NCI-H2029 treated with DMSO at 0.1 percent for 48 hours (cell line): ENCODE data around the gene SPIRE1.
A peak's percentile ranks its signal among the peaks of the same experiment; 100 is the strongest.
"Not testable (repeated sequence)": the region's sequence is repeated elsewhere in the genome, so short reads cannot be mapped to it uniquely, and the experiment has no call there.

Experiments
- DNase-seq: peaks from one replicate; lab custom pipeline; 2025; lab: John Stamatoyannopoulos, UW

Gene SPIRE1

DNA sequence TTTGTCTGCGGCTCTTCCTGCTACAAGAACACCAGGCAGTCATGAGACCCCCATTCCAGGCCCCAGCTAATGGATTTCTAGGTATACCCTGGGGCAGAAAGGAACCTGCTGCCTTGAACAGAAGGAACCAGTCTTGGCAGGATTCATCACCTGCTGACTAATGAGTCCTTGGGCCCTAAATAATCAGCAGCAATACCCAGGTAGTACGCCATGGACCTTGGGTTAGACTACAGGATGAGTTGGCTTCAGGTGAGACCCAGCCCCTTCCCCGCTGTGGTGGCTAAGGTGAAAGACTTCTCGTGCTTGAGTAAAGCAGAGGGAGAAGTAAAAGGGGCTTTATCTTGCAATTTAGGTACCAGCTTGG lies 105.0 kb downstream of the SPIRE1 start:
- DNase-seq = no peak

DNA sequence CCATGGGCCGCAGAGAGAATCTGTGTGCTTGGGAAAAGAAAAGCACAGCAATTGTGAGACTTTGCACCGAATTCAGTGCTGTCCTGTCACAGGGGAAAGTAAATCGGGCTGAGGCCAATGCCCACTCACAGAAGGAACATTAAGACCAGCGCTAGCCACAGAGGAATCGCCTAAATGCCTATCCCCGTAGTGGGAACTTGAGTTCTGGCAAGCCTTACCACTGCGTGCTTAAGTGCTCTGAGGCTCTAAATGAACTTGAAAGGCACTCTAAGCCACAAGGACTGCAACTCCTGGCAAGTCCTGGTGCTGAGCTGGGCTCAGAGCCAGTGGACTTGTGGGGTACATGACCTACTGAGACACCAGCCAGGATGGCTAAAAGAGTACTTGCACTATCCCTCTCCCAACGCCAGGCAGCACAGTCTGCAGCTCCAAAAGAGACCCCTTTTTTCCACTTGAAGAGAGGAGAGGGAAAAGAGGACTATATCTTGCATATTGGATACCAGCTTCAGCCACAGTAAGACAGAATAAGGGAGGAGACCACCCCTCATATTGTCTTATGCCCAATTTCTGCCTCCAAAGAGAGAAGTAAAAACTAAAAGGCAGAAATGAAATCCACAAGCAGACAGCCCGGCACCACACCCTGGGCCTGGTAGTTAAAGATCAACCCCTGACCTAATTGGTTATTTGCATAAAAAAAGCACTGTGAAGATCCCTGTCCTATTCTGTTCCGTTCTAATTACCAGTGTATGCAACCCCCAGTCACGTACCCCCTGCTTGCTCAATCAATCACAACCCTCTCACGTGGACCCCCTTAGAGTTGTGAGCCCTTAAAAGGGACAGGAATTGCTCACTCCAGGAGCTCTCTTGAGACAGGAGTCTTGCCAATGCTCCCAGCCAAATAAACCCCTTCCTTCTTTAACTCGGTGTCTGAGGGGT lies 105.7 kb downstream of the SPIRE1 start:
- peak; percentile 41 for DNase-seq

DNA sequence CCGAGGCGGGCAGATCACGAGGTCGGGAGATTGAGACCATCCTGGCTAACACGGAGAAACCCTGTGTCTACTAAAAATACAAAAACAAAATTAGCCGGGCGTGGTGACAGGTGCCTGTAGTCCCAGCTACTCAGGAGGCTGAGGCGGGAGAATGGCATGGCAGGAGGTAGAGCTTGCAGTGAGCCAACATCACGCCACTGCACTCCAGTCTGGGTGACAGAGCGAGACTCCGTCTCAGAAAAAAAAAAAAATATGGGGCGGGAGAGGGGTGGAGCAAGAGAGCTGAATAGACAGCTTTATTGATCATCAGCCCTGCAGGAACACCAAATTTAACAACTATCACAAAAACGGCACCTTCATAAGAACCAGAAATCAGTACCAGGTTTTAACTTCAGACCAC lies 106.4 kb downstream of the SPIRE1 start:
- not testable (repeated sequence) for DNase-seq

DNA sequence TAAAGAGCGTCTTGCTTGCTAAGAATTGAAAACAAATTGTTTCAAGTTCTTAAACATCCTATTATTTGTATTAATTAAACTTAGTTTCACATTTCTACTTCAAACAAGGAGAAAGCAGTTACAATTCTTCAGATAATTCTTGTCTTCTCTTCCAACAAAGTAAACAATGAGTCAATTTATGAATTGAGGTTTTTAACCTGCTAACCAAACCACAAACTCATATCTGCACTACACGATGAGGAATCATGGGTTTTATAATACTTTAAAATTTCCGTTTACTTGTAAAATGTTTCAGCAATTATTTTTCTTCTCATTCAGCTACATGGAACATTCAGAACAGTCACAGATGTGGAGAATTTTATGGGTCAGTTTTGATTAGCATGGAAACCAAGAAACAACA lies 114.2 kb downstream of the SPIRE1 start:
- DNase-seq = no peak

DNA sequence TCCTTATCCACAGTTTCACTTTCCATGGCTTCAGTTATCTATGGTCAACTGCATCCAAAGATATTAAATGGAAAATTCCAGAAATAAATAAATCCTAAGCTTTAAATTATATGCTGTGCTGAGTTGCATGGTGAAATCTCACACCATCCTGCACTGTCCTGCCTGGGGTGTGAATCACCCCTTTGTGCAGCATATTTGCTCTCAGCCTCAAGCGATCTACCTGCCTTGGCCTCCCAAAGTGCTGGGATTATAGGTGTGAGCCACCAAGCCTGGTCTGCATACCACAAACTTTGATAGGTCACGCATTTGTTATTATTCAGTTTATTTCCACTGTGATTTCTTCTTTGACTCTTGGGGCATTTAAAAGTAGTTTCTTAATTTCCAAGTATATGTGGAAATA lies 117.2 kb downstream of the SPIRE1 start:
- no peak for DNase-seq

DNA sequence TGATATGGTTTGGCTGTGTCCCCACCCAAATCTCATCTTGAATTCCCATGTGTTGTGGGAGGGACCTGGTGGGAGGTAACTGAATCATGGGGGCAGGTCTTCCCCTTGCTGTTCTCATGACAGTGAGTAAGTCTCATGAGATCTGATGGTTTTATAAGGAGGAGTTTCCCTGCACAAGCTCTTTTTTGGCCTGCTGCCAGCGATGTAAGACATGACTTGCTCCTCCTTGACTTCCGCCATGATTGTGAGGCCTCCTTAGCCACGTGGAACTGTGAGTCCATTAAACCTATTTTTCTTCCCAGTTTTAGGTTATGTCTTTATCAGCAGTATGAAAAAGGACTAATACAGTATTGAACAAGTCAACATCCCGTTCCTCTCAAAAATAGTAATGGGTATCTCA lies 118.7 kb downstream of the SPIRE1 start:
- DNase-seq = not testable (repeated sequence)

DNA sequence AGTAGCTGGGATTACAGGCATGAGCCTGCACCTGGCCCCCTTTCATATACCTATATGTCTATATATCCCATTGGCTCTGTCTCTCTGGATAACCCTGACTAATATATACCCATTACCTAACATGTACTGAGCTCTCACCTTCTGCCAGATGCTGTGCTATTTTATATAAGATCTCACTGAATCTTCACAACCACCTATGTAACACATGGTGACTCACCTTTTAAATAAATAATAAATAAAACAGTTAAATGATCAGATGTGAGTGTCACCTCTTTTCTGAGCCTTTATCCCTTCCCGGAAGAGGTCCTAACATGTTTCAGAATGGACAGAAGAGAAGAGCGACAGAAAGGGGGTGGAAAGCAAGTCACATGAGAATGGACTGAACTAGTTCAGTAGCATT lies 123.1 kb downstream of the SPIRE1 start:
- DNase-seq = no peak

DNA sequence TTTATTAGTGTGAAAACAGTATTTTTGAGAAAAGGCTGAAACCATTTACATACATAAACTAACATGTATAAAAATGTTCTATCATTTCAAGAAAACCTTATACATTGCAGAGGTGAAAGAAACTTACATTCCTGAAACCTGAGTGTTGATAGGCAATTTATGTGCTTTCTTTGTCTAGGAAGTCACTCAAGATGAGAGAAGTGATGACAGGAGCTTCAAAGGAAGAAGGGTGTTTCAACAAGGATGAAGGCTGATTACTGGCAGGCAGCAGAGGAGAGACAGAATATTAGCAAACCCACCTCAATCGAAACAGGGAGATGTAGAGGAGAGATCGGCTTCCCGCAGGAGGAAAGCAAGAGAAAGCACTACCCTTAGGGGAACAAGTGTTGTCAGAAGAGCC lies 125.2 kb downstream of the SPIRE1 start:
- DNase-seq = no peak

DNA sequence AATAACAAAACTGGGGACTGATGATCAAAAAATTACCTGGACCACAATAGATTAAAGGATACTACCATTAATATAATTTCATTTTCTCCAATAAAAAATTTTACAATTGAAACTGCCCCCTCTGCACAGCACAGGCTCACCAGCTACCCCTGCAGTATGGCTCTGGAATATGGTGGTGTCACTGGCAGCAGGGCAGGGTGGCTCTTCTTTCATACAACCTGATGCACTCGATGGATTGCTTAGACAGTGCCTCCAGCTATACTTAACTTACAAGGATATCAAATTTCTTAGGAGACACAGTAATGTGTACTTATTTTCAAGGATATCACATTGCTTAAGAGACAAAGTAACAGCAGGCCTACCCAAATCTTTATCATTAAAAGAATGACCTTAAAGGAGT lies 126.2 kb downstream of the SPIRE1 start:
- DNase-seq = no peak

DNA sequence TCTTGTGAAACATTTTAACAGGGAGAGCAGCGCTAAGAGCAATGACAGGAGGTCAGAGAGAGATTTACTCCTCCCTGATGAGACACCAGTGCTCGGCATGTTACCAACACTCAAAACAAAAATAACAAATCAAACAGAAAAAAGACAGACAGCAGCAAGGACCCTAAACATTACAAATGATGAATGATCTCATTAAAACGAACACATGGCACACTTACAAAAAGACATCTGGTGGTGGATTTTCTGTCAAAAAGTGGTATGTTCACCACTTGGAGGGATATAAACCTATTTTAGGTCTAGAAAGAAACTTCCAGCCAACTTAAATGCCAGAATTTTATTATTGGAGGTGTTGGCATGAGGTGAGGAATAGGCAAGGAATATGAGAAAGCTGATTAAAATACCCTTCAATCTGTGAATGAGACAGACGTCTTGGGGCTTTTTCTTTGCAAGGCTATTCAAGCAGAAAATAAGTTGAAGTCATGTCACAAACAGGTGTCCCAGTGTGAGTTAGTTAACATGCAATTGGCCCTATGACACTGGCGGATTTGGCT lies 137.4 kb downstream of the SPIRE1 start:
- no peak for DNase-seq

DNA sequence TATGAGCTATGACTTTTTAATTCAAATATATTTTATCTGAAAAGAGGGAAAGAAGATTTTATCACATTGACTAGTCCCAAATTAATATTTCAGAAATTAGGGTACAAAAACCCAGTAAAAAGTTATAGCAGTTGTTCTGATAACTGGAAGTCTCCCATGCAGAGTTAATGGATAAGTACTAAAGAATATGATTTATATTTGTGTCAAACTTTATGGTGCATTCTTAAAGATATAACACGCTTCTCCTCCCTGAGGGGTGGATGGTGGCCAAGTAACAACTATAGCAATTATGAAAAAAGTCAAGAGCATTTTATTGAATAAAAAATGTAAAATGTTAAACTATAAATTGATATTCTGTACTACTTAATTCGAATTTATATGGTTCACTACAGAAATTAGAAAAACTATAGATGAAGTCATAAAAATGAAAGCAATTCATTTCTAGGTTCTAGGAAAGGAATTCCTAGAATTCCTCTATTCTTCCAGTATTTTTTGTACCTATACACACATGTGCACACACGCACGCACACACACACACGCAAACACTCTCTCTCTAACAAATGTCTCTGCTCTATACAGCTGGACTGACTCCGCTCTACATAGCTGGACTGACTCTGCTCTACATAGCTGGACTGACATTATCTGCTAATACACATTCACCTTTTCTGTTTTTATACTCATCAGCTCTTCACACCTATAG lies 138.9 kb downstream of the SPIRE1 start:
- DNase-seq = no peak

DNA sequence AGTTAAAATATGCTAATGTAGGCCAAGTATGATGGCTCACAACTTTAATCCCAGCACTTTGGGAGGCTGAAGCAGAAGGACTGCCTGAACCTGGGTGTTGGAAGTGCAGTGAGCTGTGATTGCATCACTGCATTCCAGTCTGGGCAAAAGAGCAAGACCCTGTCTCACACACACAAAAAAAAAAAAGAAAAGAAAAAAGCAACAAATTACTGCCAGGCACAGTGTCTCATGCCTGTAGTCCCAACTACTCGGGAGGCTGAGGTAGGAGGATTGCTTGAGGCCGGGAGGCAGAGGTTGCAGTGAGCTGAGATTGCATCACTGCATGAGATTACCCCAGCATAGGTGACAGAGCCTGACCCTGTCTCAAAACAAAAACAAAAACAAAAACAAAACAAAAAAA lies 139.6 kb downstream of the SPIRE1 start:
- DNase-seq = no peak

DNA sequence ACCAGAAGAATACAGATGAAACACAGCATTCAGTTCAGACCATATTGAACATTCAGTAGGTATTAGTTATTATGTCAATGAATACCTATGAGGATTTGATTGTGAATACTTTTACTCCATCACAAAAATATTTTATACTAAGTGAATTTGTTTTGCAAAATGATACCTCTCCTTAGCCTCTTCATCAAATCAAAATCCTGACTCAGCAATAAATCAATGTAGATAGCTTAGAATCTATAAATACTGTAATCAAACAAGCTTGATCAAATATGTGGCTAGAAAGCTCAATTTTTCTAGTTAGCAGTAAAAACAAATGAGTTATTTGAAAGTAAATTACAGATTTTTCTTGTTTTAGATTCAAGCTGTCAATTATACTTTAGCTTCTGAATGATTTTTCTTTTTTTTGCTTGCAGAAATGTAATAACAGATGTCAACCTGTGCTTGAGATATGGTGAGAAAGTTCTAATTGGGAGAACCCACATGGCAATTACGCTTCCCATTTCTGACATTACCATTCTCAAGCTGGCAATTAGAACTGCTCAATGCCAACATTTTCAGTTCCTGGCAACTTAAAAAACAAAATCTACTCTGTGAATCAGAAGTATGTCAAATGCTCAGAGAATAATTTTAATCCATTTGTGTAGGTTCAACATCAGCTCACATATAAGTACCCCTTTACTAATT lies 140.6 kb downstream of the SPIRE1 start:
- no peak for DNase-seq

DNA sequence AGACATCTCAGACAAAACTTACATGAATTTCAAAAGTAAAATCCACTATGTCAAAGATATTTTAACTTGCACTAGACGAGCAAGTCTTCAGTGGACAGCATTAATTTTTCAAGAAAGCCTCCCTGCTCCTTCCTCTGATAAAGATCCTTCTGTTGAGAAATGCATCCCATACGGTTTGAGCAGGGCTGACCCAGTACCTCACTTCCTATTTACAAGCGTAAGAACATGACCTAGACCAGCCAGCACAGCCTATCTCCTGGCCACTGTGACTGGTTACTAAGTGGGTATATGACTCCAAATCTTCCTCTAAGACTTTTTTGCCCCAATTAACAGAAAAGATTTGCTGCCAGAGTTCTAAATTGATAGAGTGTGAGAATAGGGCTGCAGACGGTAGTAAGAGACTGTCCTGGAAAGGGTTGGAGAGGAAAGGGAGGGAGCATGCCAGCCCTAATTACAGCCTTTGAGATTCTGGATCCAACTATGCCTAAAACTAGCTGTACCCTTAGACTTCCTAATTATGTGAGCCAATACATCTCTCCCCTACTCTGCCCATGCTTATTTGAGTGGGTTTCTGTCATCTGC lies 141.8 kb downstream of the SPIRE1 start:
- DNase-seq = no peak

DNA sequence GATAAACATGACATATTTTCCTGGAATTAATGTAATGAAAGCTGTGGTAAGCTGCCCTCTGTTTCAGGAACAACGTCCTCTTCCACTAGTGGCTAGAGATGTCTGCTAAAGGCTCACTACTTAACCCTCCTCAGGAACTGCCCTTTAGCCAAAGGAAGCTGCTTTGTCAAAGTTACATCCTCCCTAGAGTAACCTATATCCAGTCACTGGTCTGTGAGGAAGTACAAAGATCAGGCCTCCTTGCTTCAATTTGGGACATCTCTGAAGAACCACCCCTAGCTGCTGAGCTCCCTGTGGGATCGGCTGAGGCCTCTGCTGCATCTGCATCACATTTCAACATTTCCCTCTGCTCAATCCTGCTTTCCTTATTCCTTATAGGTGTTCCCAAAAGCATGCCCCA lies 142.4 kb downstream of the SPIRE1 start:
- DNase-seq = no peak

DNA sequence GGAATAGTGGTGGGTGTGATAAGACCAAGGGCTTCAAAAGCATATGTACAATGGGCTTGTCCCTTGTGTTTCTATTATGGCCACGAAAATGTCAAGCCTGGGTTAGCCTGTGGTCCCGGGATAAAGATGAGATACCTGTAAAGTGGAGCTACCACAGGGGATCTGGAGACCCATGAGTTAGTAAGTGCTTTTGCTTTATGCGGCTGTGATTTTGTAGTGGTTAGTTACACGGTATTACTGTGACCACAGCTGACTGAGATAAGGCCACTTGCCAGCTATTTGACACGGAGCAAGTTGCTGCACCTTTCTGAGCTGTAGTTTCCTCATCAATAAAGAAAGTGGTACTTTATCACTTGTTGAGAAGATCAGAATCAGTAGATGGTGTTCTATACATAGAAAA lies 150.9 kb downstream of the SPIRE1 start:
- no peak for DNase-seq

DNA sequence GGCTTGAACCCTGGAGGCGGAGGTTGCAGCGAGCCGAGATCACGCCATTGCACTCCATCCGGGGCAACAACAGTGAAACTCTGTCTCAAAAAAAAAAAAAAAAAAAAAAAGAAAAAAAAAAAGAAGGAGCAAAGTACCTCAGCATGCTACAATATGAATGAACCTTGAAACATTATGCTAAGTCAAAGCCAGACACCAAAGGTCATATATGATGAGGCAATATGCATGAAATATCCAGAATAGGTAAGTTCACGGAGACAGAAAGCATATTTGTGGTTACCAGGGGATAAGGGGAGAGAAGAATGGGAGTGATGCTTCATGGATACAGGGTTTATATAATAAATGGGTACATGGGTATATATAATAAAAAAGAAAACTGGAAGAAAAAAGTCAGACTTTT lies 156.9 kb downstream of the SPIRE1 start:
- DNase-seq = no peak

DNA sequence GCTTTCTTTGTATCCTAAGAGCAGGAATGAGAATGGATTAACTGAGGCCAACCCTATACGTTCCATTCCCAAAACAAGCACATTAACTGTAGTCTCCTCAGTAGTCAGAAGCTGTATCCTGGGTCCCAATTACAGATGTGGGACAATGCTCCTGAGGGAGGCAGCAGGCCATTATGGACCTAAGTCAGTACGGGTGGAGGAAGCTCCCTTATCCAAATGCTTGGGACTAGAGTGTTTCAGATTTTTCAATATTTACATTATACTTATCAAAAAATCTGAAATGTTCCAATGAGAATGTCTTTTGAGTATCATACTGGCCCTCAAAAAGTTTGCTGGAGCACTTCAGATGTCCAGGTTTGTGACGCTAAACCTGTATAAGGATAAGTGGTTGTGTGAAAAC lies 160.1 kb downstream of the SPIRE1 start:
- no peak for DNase-seq

DNA sequence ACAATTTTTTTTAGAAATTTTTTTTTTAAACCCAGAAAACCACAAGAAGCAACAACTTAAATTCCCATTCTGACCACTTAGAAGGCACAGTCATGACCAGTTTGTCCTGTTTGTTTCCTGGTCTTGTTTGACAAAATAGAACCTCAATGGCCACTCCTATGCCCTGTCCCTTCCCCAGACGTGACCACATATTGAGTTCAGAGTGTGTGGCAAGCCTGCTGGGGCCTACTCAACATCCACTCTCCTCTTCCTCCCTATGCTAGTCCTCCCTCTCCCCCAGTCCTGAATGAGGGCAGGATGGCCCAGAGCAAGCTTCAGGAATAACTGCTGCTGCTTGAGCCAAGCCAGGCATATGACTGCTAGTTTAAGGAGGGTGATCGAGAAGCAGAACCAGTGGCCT lies 160.6 kb downstream of the SPIRE1 start:
- DNase-seq = no peak

DNA sequence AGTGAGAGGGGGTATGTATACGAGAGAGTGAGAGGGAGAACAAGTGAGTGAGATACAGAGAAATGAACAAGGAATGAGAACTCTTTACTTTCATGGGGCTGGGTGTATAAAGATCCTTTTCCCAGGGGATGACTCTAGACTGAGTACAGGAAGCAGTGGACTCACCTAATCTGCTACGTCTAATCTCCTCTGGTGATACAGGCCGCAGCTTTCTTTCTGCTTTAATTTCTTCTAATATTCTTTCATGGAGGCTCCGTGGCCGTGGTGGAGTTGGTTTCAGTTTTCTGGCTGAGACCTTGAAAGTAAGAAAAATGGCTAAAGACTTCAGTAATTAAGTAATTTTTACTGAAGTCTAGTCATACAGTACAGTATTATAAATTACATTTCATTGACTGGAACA lies 165.0 kb downstream of the SPIRE1 start:
- no peak for DNase-seq

DNA sequence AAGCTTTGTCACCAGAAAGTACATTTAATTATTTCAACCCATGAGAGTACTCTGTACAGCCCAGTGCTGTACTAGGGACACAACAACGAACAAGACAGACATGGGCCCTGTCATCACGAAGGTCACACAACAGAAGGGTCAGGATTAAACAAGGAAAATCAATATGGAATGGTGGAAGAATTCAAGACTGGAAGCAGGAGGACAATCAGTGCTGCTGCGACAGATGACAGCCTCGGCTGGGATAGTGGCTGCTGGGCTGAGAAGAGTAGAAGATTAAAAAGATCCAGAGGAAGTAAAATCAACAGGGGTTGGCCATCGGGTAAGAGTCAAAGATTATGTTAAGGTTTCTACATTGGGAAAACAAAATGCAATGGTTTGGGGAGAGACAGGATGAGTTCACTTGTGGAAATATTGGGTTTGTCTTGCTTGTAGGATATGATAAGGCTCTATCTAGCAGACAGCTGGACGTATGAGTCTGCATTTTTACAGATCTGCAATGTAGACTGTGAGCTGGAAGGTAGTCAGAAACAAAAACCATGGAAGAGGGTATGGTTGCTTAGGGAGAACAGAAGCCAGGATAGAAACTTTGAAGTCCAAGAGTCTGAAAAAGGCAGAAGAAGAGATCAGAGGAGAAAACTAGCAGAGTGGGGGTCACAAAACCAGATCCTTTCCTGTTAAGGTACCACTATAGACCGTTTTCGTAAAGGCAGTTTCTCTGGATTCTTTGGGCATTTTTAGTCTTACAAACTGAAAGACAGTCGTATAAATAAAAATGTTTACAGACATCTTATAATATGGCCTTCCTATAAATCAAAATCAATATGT lies 166.1 kb downstream of the SPIRE1 start:
- no peak for DNase-seq
